ENCODE results near the gene FYTTD1. TPM values are rescaled to one million over a fixed set of nuclear protein-coding genes. Genes with fewer than 3 reads are reported as not detected.
A peak's percentile ranks its signal among the peaks of the same experiment; 100 is the strongest.

The FYTTD1 gene
- total RNA-seq, 2 experiments from 2014 or later: 75.8 to 78.2 TPM

DNA sequence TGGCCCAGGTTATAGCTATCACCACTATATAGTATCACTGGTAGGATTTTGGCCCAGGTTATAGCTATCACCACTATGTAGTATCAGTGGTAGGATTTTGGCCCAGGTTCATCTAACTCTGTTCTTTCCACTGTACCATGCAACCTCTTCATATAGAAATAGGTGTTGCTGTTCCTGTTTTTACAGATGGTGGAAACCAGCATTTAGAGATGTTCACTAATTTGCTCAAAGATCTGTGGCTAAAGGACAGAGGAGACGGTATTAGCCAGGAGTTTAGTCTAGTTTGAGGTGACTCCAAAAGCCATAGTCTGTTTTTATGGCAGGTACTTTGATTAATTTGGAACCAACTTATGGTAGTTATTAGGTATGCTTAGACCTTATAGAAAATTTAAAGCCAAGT lies 44.4 kb downstream of the FYTTD1 start:
- Mint-ChIP-seq H3K36me3 (ENCODE audit: low read depth) (peaks cover 21% of the 10 kb centered on the region), H3K4me1 (ENCODE audit: low read depth) (peaks cover 75% of the 10 kb centered on the region), H3K27me3 (no peaks in the 10 kb centered on the region), H3K27ac (no peak overlapping the region), H3K9me3 (no peaks in the 10 kb centered on the region), H3K4me3 (peak overlapping the region; percentile 12)
- no peaks in the 10 kb centered on the region for H3K27me3 ChIP-seq (ENCODE audit: control insufficient read depth in 1 of 2, insufficient read depth in 2 of 2, low read length in 2 of 2)
- no peaks in the 10 kb centered on the region for H3K36me3 ChIP-seq (ENCODE audit: insufficient read depth, low read length)
- no peak for DNase-seq
- CTCF ChIA-PET: no interaction called here
- peaks cover 35% of the 10 kb centered on the region for H3K4me1 ChIP-seq (ENCODE audit: insufficient read depth, low read length)
- no peaks in the 10 kb centered on the region for H3K9me3 ChIP-seq (ENCODE audit: control insufficient read depth in 1 of 2, insufficient read depth in 1 of 2, low read length in 2 of 2)
- intact Hi-C loops (cut with DNase I, micrococcal nuclease): loop anchor here in 1 of 2 experiments (5.0 kb wide), 2 partner anchors 42 to 82 kb away; no protein-coding TSS in a partner anchor
- POLR2A ChIA-PET: interaction anchor here (1.8 kb wide), 1 partner anchor 82 kb away, joined by 8 read pairs; no protein-coding TSS in a partner anchor
- TF ChIP-seq, protein P1, sequence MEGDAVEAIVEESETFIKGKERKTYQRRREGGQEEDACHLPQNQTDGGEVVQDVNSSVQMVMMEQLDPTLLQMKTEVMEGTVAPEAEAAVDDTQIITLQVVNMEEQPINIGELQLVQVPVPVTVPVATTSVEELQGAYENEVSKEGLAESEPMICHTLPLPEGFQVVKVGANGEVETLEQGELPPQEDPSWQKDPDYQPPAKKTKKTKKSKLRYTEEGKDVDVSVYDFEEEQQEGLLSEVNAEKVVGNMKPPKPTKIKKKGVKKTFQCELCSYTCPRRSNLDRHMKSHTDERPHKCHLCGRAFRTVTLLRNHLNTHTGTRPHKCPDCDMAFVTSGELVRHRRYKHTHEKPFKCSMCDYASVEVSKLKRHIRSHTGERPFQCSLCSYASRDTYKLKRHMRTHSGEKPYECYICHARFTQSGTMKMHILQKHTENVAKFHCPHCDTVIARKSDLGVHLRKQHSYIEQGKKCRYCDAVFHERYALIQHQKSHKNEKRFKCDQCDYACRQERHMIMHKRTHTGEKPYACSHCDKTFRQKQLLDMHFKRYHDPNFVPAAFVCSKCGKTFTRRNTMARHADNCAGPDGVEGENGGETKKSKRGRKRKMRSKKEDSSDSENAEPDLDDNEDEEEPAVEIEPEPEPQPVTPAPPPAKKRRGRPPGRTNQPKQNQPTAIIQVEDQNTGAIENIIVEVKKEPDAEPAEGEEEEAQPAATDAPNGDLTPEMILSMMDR (IDR thresholded peaks at IDR 0.05): no peak
- no peak for ATAC-seq (ENCODE audit: poor library complexity)
- no peak overlapping the region for H3K4me3 ChIP-seq (ENCODE audit: low read length)
- H3K27ac ChIP-seq (ENCODE audit: low read depth in 1 of 2, low read length in 2 of 2): no peak overlapping the region

DNA sequence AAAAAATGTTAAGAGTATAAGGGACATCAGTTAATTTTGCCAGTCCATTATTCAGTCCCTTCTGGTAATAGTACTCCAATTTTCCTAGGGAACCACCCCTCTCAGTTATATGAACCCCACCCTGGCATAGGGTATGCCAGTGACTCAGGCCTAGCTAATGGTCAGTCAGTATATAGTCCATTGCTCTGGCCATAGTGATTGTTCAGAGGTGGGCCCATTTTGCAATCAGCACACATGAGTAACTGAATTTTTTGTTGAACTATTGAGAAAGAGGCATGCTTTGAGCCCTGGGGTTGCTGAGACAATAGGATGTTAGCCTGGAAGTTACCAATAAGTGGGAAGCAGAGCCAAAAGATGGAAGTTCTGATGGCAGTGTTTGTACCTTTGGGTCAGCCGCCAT lies 45.5 kb downstream of the FYTTD1 start:
- H3K27me3 Mint-ChIP-seq: no peaks in the 10 kb centered on the region
- H3K27me3 ChIP-seq (ENCODE audit: control insufficient read depth in 1 of 2, insufficient read depth in 2 of 2, low read length in 2 of 2): no peaks in the 10 kb centered on the region
- no peak overlapping the region for H3K27ac Mint-ChIP-seq
- no peaks in the 10 kb centered on the region for H3K9me3 Mint-ChIP-seq
- H3K36me3 Mint-ChIP-seq (ENCODE audit: low read depth): peaks cover 19% of the 10 kb centered on the region
- intact Hi-C loops (cut with DNase I, micrococcal nuclease): no loop called here
- DNase-seq (peak in 1 of 14 experiments; percentile 27), ATAC-seq (ENCODE audit: poor library complexity) (no peak)
- CTCF ChIA-PET: no interaction called here
- H3K4me3 ChIP-seq (ENCODE audit: low read length): no peak overlapping the region
- no peak overlapping the region for H3K27ac ChIP-seq (ENCODE audit: low read depth in 1 of 2, low read length in 2 of 2)
- POLR2A ChIA-PET: interaction anchor here (0.7 kb wide), 1 partner anchor 44 kb away, joined by 3 read pairs; no protein-coding TSS in a partner anchor
- H3K9me3 ChIP-seq (ENCODE audit: control insufficient read depth in 1 of 2, insufficient read depth in 1 of 2, low read length in 2 of 2): no peaks in the 10 kb centered on the region
- H3K36me3 ChIP-seq (ENCODE audit: insufficient read depth, low read length): no peaks in the 10 kb centered on the region
- no peak overlapping the region for H3K4me3 Mint-ChIP-seq
- H3K4me1 ChIP-seq (ENCODE audit: insufficient read depth, low read length): peaks cover 39% of the 10 kb centered on the region
- TF ChIP-seq, protein P1 (IDR thresholded peaks at IDR 0.05): no peak
- H3K4me1 Mint-ChIP-seq (ENCODE audit: low read depth): peaks cover 73% of the 10 kb centered on the region

DNA sequence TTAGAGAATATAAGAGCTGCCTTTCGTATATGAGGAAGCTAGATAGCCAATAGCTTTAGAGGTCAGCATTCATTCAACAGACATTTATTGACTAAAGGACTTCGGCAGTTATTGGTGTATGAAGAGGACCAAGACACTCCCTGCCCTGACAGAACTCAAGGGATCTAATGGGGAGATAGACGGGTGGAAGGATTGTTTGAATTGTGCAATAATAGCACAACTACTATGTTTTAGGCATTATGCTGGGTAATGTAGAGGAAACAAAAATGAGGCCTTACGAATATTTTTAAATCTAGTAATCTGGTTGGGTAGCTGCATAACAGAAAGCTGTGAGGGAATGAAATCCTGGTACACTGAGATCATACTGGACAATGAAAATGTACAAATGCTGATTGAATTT lies 46.4 kb downstream of the FYTTD1 start:
- no peak overlapping the region for H3K27ac ChIP-seq (ENCODE audit: low read depth in 1 of 2, low read length in 2 of 2)
- intact Hi-C loops (cut with DNase I, micrococcal nuclease): no loop called here
- H3K27me3 Mint-ChIP-seq: no peaks in the 10 kb centered on the region

More for the DNA sequence above, 46.4 kb downstream of the FYTTD1 start:
- H3K4me3 ChIP-seq (ENCODE audit: low read length): no peak overlapping the region
- Mint-ChIP-seq H3K9me3 (no peaks in the 10 kb centered on the region), H3K4me1 (ENCODE audit: low read depth) (peaks cover 77% of the 10 kb centered on the region), H3K27ac (peak overlapping the region; percentile 42), H3K36me3 (ENCODE audit: low read depth) (peaks cover 12% of the 10 kb centered on the region), H3K4me3 (no peak overlapping the region)
- no peaks in the 10 kb centered on the region for H3K9me3 ChIP-seq (ENCODE audit: control insufficient read depth in 1 of 2, insufficient read depth in 1 of 2, low read length in 2 of 2)
- POLR2A ChIA-PET: no interaction called here
- CTCF ChIA-PET: interaction anchor here (0.8 kb wide), 1 partner anchor 47 kb away, joined by 3 read pairs; the partner anchor contains the start of gene FYTTD1
- peaks cover 33% of the 10 kb centered on the region for H3K4me1 ChIP-seq (ENCODE audit: insufficient read depth, low read length)
- DNase-seq (no peak), ATAC-seq (ENCODE audit: poor library complexity) (no peak)
- no peaks in the 10 kb centered on the region for H3K36me3 ChIP-seq (ENCODE audit: insufficient read depth, low read length)
- TF ChIP-seq, protein P1 (IDR thresholded peaks at IDR 0.05): no peak
- H3K27me3 ChIP-seq (ENCODE audit: control insufficient read depth in 1 of 2, insufficient read depth in 2 of 2, low read length in 2 of 2): no peaks in the 10 kb centered on the region

Measured in CD4-positive, alpha-beta T cell (primary cell).